RWPE1 (cell line): Measurements from ENCODE around the gene AGL.

ENCODE experiments used
- CTCF ChIA-PET: fragments of 350-600 bp; sonication (Branson Sonifier 250); formaldehyde crosslinking; extraction: SDS; loops from one replicate; lab custom pipeline; 2021; lab: Yijun Ruan, JAX
- POLR2A ChIA-PET: fragments of 400-600 bp; formaldehyde crosslinking; extraction: SDS; loops from one replicate; lab custom pipeline; 2020; ENCODE audit warnings: antibody characterized with exemption; ENCODE audit not compliant: low non-redundant PET; lab: Yijun Ruan, JAX
- DNase-seq: peaks from one replicate; pipeline ENCODE4 v3.0.0; 2012; ENCODE audit warnings: low spot score
- H3K27ac ChIP-seq: fragments of 450-650 bp; 2 replicates; pipeline ENCODE4 v1.5.1; 2017
- CTCF ChIP-seq: fragments of 450-650 bp; conservative IDR thresholded peaks from 2 replicates; pipeline ENCODE4 v1.5.1; 2017; ENCODE audit warnings: low read depth, mild to moderate bottlenecking

AGL gene

GRCh38 chr1:99849744-99850458 is at the start of gene AGL:
TSS of gene AGL (plus strand) at chr1:99850361. CDS start at chr1:99851043, 682 bp downstream.
- POLR2A ChIA-PET = interaction anchor here (0.9 to 1.0 kb wide), 2 partner anchors 116 to 1045 kb away, joined by 3 to 4 read pairs; partner anchors contain the start of gene EXTL2
- no peak for TF ChIP-seq CTCF
- H3K27ac ChIP-seq = peak within 1 kb of the TSS; percentile 85
- CTCF ChIA-PET = no interaction called here
- peak; percentile 86 for DNase-seq

- no peak for TF ChIP-seq CTCF
- H3K27ac ChIP-seq = no peak overlapping the region
- CTCF ChIA-PET = no interaction called here
- POLR2A ChIA-PET = no interaction called here
- no peak for DNase-seq
Observed at GRCh38 chr1:99801584-99801983, 48.6 kb upstream of the AGL start.

GRCh38 chr1:99806882-99807281 is 43.3 kb upstream of the AGL start:
- ChIA-PET CTCF (interaction anchor here (0.7 kb wide), 1 partner anchor 1073 kb away, joined by 4 read pairs; no protein-coding TSS in a partner anchor), POLR2A (no interaction called here)
- H3K27ac ChIP-seq = no peak overlapping the region
- TF ChIP-seq CTCF = no peak
- DNase-seq = no peak

- CTCF ChIA-PET = interaction anchor here (0.7 kb wide), 1 partner anchor 326 kb away, joined by 3 read pairs; no protein-coding TSS in a partner anchor
- POLR2A ChIA-PET = no interaction called here
- peak; percentile 61 for TF ChIP-seq CTCF
- H3K27ac ChIP-seq = no peak overlapping the region
- DNase-seq = peak; percentile 64
Observed at GRCh38 chr1:99808391-99809115, 41.6 kb upstream of the AGL start.

GRCh38 chr1:99811075-99811474 is 39.1 kb upstream of the AGL start:
- TF ChIP-seq CTCF = no peak
- ChIA-PET CTCF (no interaction called here), POLR2A (no interaction called here)
- H3K27ac ChIP-seq = no peak overlapping the region
- no peak for DNase-seq

GRCh38 chr1:99811747-99812146 is 38.4 kb upstream of the AGL start:
- POLR2A ChIA-PET = no interaction called here

More at GRCh38 chr1:99811747-99812146, 38.4 kb upstream of the AGL start:
- no peak for TF ChIP-seq CTCF
- no peak for DNase-seq
- no peak overlapping the region for H3K27ac ChIP-seq
- CTCF ChIA-PET = interaction anchor here (1.1 kb wide), 1 partner anchor 647 kb away, joined by 4 read pairs; no protein-coding TSS in a partner anchor
